ENCODE measurements around the gene SCUBE3. TPM values are rescaled to one million over a fixed set of nuclear protein-coding genes. Genes with fewer than 3 reads are reported as not detected.

Gene SCUBE3
- total and polyA plus RNA-seq, 2 of the 4 experiments (the other 2 are of a cell fraction) = 19.9 to 45.5 TPM

DNA sequence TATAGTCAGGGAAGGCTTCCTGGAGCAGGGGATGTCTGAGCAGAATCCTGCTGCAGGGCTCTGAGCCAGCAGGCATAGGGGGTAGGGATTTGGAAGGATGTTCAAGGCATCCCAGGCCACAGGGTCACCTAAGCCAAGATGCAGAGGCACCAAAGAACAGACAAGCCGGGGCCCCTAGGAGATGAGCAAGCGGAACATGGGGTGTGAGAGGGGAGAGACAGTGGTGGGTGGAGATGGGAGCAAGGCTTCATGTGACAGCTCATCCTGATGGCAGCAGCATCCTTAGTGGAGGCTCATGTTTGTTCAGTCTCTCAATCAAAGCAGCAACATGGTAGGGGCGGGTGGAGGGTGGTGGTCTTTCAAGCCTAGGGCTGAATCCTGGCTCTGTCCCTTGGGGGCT is 42.9 kb upstream of the SCUBE3 start:
- 83% methylated on average over 2 of the region's 3 CpGs; no CpG with 5 or more reads in 1 of the 2 experiments for WGBS, 2 experiments (ENCODE audit: extremely low coverage in 2 of 2, insufficient read length in 1 of 2)
- H4K5ac ChIP-seq (ENCODE audit: low read depth, low read length) = no peak overlapping the region; the same call in 1 of the 2 replicates
- H3K9ac ChIP-seq (ENCODE audit: low read depth, low read length) = no peak overlapping the region
- H3K27ac ChIP-seq (ENCODE audit: insufficient read depth, low read length) = no peak overlapping the region
- peak overlapping the region; percentile 90 for H2BK120ac ChIP-seq (ENCODE audit: low read depth, low read length)
- H3K23ac ChIP-seq (ENCODE audit: low read depth, low read length) = 0 out of 2 replicates have a peak overlapping the region, but pooled peaks have one; percentile 26
- peak overlapping the region; percentile 30 for H4K91ac ChIP-seq (ENCODE audit: insufficient read depth, low read depth, low read length)
- H3K56ac ChIP-seq (ENCODE audit: extremely low read depth, insufficient read depth, low read length) = no peak overlapping the region
- in situ Hi-C loops (cut with MboI; ENCODE audit: low sequenced_read_pairs) (no loop called here), intact Hi-C loops (cut with micrococcal nuclease) (no loop called here), dilution Hi-C loops (cut with HindIII; ENCODE audit: low sequenced_read_pairs, unreplicated experiment) (no loop called here)
- DNase-seq (no peak), ATAC-seq (ENCODE audit: low read depth) (no peak)
- TF ChIP-seq RCOR1 (IDR thresholded peaks at IDR 0.05; ENCODE audit: insufficient replicate concordance, low read length) = no peak
- TF ChIP-seq POLR2A (IDR thresholded peaks at IDR 0.05; ENCODE audit: low read depth, low read length) = no peak
- TF ChIP-seq RAD21 (IDR thresholded peaks at IDR 0.05; ENCODE audit: low read length) = no peak
- TF ChIP-seq CEBPB (IDR thresholded peaks at IDR 0.05; ENCODE audit: low read depth, low read length) = no peak
- no peak for TF ChIP-seq USF2 (IDR thresholded peaks at IDR 0.05; ENCODE audit: low read depth, low read length)
- TF ChIP-seq NFE2L2 (IDR thresholded peaks at IDR 0.05; ENCODE audit: low read depth, low read length) = no peak
- no peak for TF ChIP-seq CTCF (conservative IDR thresholded peaks at IDR 0.05; ENCODE audit: low read depth, low read length)
- TF ChIP-seq MXI1 (IDR thresholded peaks at IDR 0.05; ENCODE audit: borderline replicate concordance, low read depth, low read length) = no peak
- no peak for TF ChIP-seq BHLHE40 (IDR thresholded peaks at IDR 0.05; ENCODE audit: low read depth, low read length)
- TF ChIP-seq MAFK (IDR thresholded peaks at IDR 0.05; ENCODE audit: low read depth, low read length) = no peak
- peak overlapping the region; percentile 25 to 69; a peak in 3 of 4 replicates for H4K8ac ChIP-seq (ENCODE audit: low read depth in 2 of 2, low read length in 2 of 2)
- H3K27me3 ChIP-seq (ENCODE audit: control insufficient read depth, insufficient read depth, low read length) = no peaks in the 10 kb centered on the region
- H2BK15ac ChIP-seq (ENCODE audit: low read depth, low read length) = peak overlapping the region; percentile 68; the same call in 2 of the 3 replicates
- no peaks in the 10 kb centered on the region for H3K36me3 ChIP-seq (ENCODE audit: control insufficient read depth, insufficient read depth, low read length)
- no peak overlapping the region for H3K4me2 ChIP-seq (ENCODE audit: low read depth, low read length)
- POLR2A ChIA-PET (ENCODE audit: unreplicated experiment) = no interaction called here
- no peak overlapping the region for H3K4me3 ChIP-seq (ENCODE audit: insufficient read depth, low read depth, low read length)
- peaks cover 34% of the 10 kb centered on the region for H3K9me1 ChIP-seq (ENCODE audit: insufficient read depth, low read length)
- H2BK5ac ChIP-seq (ENCODE audit: low read depth, low read length, poor library complexity, severe bottlenecking) = peak overlapping the region; percentile 61
- BruUV-seq (replicated peaks) = no TSS peak
- H3K14ac ChIP-seq (replicated peaks; ENCODE audit: low read depth, low read length) = peak overlapping the region; percentile 23
- peak overlapping the region; percentile 98 for H2AK5ac ChIP-seq (ENCODE audit: low read depth, low read length)
- CTCF ChIA-PET = no interaction called here
- peaks cover 20% of the 10 kb centered on the region for H3K4me1 ChIP-seq (ENCODE audit: control insufficient read depth, insufficient read depth, low read length)
- H3K79me1 ChIP-seq (ENCODE audit: low read depth in 1 of 2, low read length in 2 of 2) = peaks cover 0 to 3% of the 10 kb centered on the region in 2 experiments; a peak in 1 of 4 replicates
- H3K18ac ChIP-seq (ENCODE audit: low read depth, low read length) = peak overlapping the region; percentile 55; the same call in 1 of the 2 replicates
- no peaks in the 10 kb centered on the region for H3K9me3 ChIP-seq (ENCODE audit: control insufficient read depth, insufficient read depth, low read length)
- H2BK20ac ChIP-seq (ENCODE audit: low read depth, low read length) = peak overlapping the region; percentile 58; the same call in 1 of the 2 replicates
- peak overlapping the region; percentile 69 for H2AFZ ChIP-seq (replicated peaks; ENCODE audit: low read length, poor library complexity)
- peak overlapping the region; percentile 44 for H2AK9ac ChIP-seq (replicated peaks; ENCODE audit: low read depth, low read length, poor library complexity)
- H3K4ac ChIP-seq (ENCODE audit: low read depth, low read length) = peak overlapping the region; percentile 78
- H4K20me1 ChIP-seq (ENCODE audit: insufficient read depth, low read length) = no peaks in the 10 kb centered on the region

Measured in IMR-90 (cell line).